ENCODE measurements around the gene STAM2. TPM values are rescaled to one million over a fixed set of nuclear protein-coding genes. Genes with fewer than 3 reads are reported as not detected.
"Not testable (repeated sequence)": the region's sequence is repeated elsewhere in the genome, so short reads cannot be mapped to it uniquely, and the experiment has no call there.

STAM2 gene
- total RNA-seq, 1 donor = 51.4 TPM

GRCh38 chr2:152095146-152095545 is 80.4 kb downstream of the STAM2 start:
- no peak for TF ChIP-seq CTCF (IDR thresholded peaks at IDR 0.05; ENCODE audit: insufficient read depth, low read depth, low read length)
- H3K4me3 ChIP-seq (ENCODE audit: low read depth, low read length) = no peak overlapping the region
- DNase-seq (ENCODE audit: low read depth) = no peak

GRCh38 chr2:152094014-152094413 is 81.5 kb downstream of the STAM2 start:
- TF ChIP-seq CTCF (IDR thresholded peaks at IDR 0.05; ENCODE audit: insufficient read depth, low read depth, low read length) = no peak
- no peak overlapping the region for H3K4me3 ChIP-seq (ENCODE audit: low read depth, low read length)
- DNase-seq (ENCODE audit: low read depth) = no peak

- TF ChIP-seq CTCF (IDR thresholded peaks at IDR 0.05; ENCODE audit: insufficient read depth, low read depth, low read length) = no peak
- no peak overlapping the region for H3K4me3 ChIP-seq (ENCODE audit: low read depth, low read length)
- DNase-seq (ENCODE audit: low read depth) = no peak
Measured at GRCh38 chr2:152093464-152093863, 82.1 kb downstream of the STAM2 start.

- TF ChIP-seq CTCF (IDR thresholded peaks at IDR 0.05; ENCODE audit: insufficient read depth, low read depth, low read length) = no peak
- no peak for DNase-seq (ENCODE audit: low read depth)
- no peak overlapping the region for H3K4me3 ChIP-seq (ENCODE audit: low read depth, low read length)
Measured at GRCh38 chr2:152092095-152092494, 83.5 kb downstream of the STAM2 start.

GRCh38 chr2:152090726-152091125 is 84.8 kb downstream of the STAM2 start:
- not testable (repeated sequence) for DNase-seq (ENCODE audit: low read depth); H3K4me3 ChIP-seq (ENCODE audit: low read depth, low read length)

GRCh38 chr2:152089238-152089637 is 86.3 kb downstream of the STAM2 start:
- no peak overlapping the region for H3K4me3 ChIP-seq (ENCODE audit: low read depth, low read length)
- TF ChIP-seq CTCF (IDR thresholded peaks at IDR 0.05; ENCODE audit: insufficient read depth, low read depth, low read length) = no peak
- no peak for DNase-seq (ENCODE audit: low read depth)

GRCh38 chr2:152088006-152088405 is 87.6 kb downstream of the STAM2 start:
- no peak for DNase-seq (ENCODE audit: low read depth)
- no peak for TF ChIP-seq CTCF (IDR thresholded peaks at IDR 0.05; ENCODE audit: insufficient read depth, low read depth, low read length)
- H3K4me3 ChIP-seq (ENCODE audit: low read depth, low read length) = no peak overlapping the region
